A549 (cell line): Measurements from ENCODE around the gene CCDC183. TPM values are rescaled to one million over a fixed set of nuclear protein-coding genes. Genes with fewer than 3 reads are reported as not detected.

Experiments
- ATAC-seq, 2 experiments: fragments of 200-7000 bp in 1 of 2; fragments of >200 bp in 1 of 2; cut with Nextera tagmentation in 1 of 2; cut with Tn5 transposase in 1 of 2; 3 replicates each; pipeline versions ENCODE4 v1.8.0 to v1.9.1; 2018 to 2020; ENCODE audit warnings: mild to moderate bottlenecking in 1 of 2, moderate library complexity in 1 of 2
- CTCF ChIA-PET: fragments of 300-600 bp; sonication (Branson Sonifier 250); formaldehyde crosslinking; extraction: SDS; loops from one replicate; lab custom pipeline; 2021; ENCODE audit warnings: antibody characterized with exemption, inconsistent platforms; lab: Yijun Ruan, JAX
- POLR2A ChIA-PET: fragments of 350-600 bp; formaldehyde crosslinking; extraction: SDS; loops from one replicate; lab custom pipeline; 2021; ENCODE audit warnings: antibody characterized with exemption, inconsistent platforms; lab: Yijun Ruan, JAX
- DNase-seq, 2 experiments: peaks; one replicate each; pipeline versions ENCODE4 v3.0.0 to v3.0.0-alpha.2; 2011 to 2016; ENCODE audit warnings: low read depth in 1 of 2, low spot score in 1 of 2
- FAIRE-seq: peaks from 2 replicates; lab custom pipeline; 2011; peaks lifted over from hg19 to GRCh38; lab: Jason Lieb, UNC
- H3K27ac ChIP-seq, 2 experiments: fragments of >200 bp; sonication (Bioruptor Twin); formaldehyde crosslinking; 3 replicates each; pipeline ENCODE4 v1.5.1; 2016 to 2017
- H3K4me1 ChIP-seq: fragments of >200 bp; sonication (Bioruptor Twin); formaldehyde crosslinking; 3 replicates; pipeline ENCODE4 v1.6.1; 2016
- H3K4me2 ChIP-seq: fragments of >200 bp; sonication (Bioruptor Twin); formaldehyde crosslinking; 3 replicates; pipeline ENCODE4 v1.6.1; 2016
- H3K4me3 ChIP-seq: fragments of >200 bp; sonication (Bioruptor Twin); formaldehyde crosslinking; 3 replicates; pipeline ENCODE4 v1.5.1; 2016
- H3K9me3 ChIP-seq: fragments of >200 bp; sonication (Bioruptor Twin); formaldehyde crosslinking; 3 replicates; pipeline ENCODE4 v1.6.1; 2016
- BHLHE40 ChIP-seq: IDR thresholded peaks from 2 replicates; pipeline ENCODE4 v1.6.1; 2012; ENCODE audit warnings: low read depth, low read length, inconsistent platforms
- CBX2 ChIP-seq: fragments of 200-600 bp; sonication (generic); IDR thresholded peaks from 2 replicates; pipeline ENCODE4 v1.6.1; 2016; ENCODE audit warnings: low read depth, mild to moderate bottlenecking, borderline replicate concordance
- FOSB ChIP-seq: fragments of 250-450 bp; sonication (Bioruptor Pico); IDR thresholded peaks from 2 replicates; pipeline ENCODE4 v1.5.0; 2020; ENCODE audit warnings: mild to moderate bottlenecking, moderate library complexity
- FOSL2 ChIP-seq, 2 experiments: fragments of 450-650 bp in 1 of 2; fragments of >200 bp in 1 of 2; sonication (Bioruptor Twin) in 1 of 2; formaldehyde crosslinking; IDR thresholded peaks; 2 replicates each; pipeline versions ENCODE4 v1.5.0 to v1.6.1; 2016 to 2020; ENCODE audit warnings: mild to moderate bottlenecking in 1 of 2, moderate library complexity in 1 of 2
- FOXS1 ChIP-seq: fragments of 250-450 bp; sonication (Bioruptor Pico); IDR thresholded peaks from 2 replicates; pipeline ENCODE4 v1.5.0; 2020; ENCODE audit warnings: mild to moderate bottlenecking, moderate library complexity
- HDAC2 ChIP-seq: fragments of 200-600 bp; sonication (generic); IDR thresholded peaks from 2 replicates; pipeline ENCODE4 v1.6.1; 2016
- HOXB5 ChIP-seq: fragments of 250-450 bp; sonication (Bioruptor Pico); IDR thresholded peaks from 2 replicates; pipeline ENCODE4 v1.5.0; 2020; ENCODE audit warnings: mild to moderate bottlenecking, moderate library complexity
- JUN ChIP-seq, 2 experiments: fragments of >200 bp; sonication (Bioruptor Twin); formaldehyde crosslinking; IDR thresholded peaks; 2 replicates in 1 of 2; 3 replicates in 1 of 2; pipeline ENCODE4 v1.6.1; 2016 to 2017
- JUNB ChIP-seq: fragments of >200 bp; sonication (Bioruptor Twin); formaldehyde crosslinking; IDR thresholded peaks from 2 replicates; pipeline ENCODE4 v1.6.1; 2016
- MAFK ChIP-seq: fragments of 450-650 bp; IDR thresholded peaks from 2 replicates; pipeline ENCODE4 v1.6.1; 2014; ENCODE audit not compliant: partially characterized antibody
- NFE2L2 ChIP-seq: fragments of 150-350 bp; conservative IDR thresholded peaks from 2 replicates; pipeline ENCODE4 v1.6.1; 2014; ENCODE audit warnings: low read length
- PHF8 ChIP-seq: fragments of 200-600 bp; sonication (generic); IDR thresholded peaks from 2 replicates; pipeline ENCODE4 v1.6.1; 2016; ENCODE audit warnings: low read depth, mild to moderate bottlenecking, antibody characterized with exemption, moderate library complexity, borderline replicate concordance
- POLR2AphosphoS2 ChIP-seq: conservative IDR thresholded peaks from 2 replicates; pipeline ENCODE4 v1.6.1; 2012; ENCODE audit warnings: low read length, improper control_type of control experiment, inconsistent platforms
- RAD21 ChIP-seq, 2 experiments: fragments of >200 bp in 1 of 2; sonication (Bioruptor Twin) in 1 of 2; formaldehyde crosslinking in 1 of 2; IDR thresholded peaks in 1 of 2; conservative IDR thresholded peaks in 1 of 2; 2 replicates in 1 of 2; 3 replicates in 1 of 2; pipeline ENCODE4 v1.6.1; 2012 to 2018; ENCODE audit warnings: inconsistent platforms in 1 of 2
- RARB ChIP-seq: fragments of 250-450 bp; sonication (Bioruptor Pico); IDR thresholded peaks from 2 replicates; pipeline ENCODE4 v1.8.0; 2021; ENCODE audit warnings: mild to moderate bottlenecking, moderate library complexity
- ZSCAN20 ChIP-seq: fragments of 250-450 bp; sonication (Bioruptor Pico); IDR thresholded peaks from 2 replicates; pipeline ENCODE4 v1.8.0; 2022; ENCODE audit warnings: mild to moderate bottlenecking, moderate library complexity
- WGBS: methylation state at CpG from one replicate; pipeline ENCODE4 v1.1.6; 2017; ENCODE audit errors: missing lambda C conversion rate; 5-methylcytosine and 5-hydroxymethylcytosine counted together
- polyA plus RNA-seq, 4 experiments: library from polyadenylated mRNA; depleted of rRNA in 3 of 4; stranded (reverse); fragments of >200 nt; fragmentation: RNase III in 1 of 4; extraction: RNeasy Plus Mini Kit Qiagen cat#74134 plus additional on column Dnase treatment in 1 of 4; gene quantifications; 2 replicates in 3 of 4; 3 replicates in 1 of 4; pipeline ENCODE4 v1.2.3, GENCODE V29; 2011 to 2017
- TF ChIP-seq, protein P1 (sequence below): fragments of 250-450 bp; sonication (Bioruptor Pico); IDR thresholded peaks from 2 replicates; pipeline ENCODE4 v1.5.0; 2021; ENCODE audit warnings: mild to moderate bottlenecking, moderate library complexity, borderline replicate concordance
- TF ChIP-seq, protein P2 (sequence below): fragments of 250-450 bp; sonication (Bioruptor Pico); IDR thresholded peaks from 2 replicates; pipeline ENCODE4 v1.5.0; 2020; ENCODE audit warnings: low read depth, mild to moderate bottlenecking, moderate library complexity
- TF ChIP-seq, protein P3 (sequence below): fragments of 450-650 bp; IDR thresholded peaks from 2 replicates; pipeline ENCODE4 v1.6.1; 2014; ENCODE audit warnings: antibody characterized with exemption
- TF ChIP-seq, protein P4 (sequence below): fragments of 150-350 bp; IDR thresholded peaks from 2 replicates; pipeline ENCODE4 v1.6.1; 2014; ENCODE audit warnings: low read depth, mild to moderate bottlenecking, low read length

Gene CCDC183
- polyA plus RNA-seq, 2 of the 4 experiments (the other 2 are of a cell fraction): 0.90 to 1.4 TPM

DNA sequence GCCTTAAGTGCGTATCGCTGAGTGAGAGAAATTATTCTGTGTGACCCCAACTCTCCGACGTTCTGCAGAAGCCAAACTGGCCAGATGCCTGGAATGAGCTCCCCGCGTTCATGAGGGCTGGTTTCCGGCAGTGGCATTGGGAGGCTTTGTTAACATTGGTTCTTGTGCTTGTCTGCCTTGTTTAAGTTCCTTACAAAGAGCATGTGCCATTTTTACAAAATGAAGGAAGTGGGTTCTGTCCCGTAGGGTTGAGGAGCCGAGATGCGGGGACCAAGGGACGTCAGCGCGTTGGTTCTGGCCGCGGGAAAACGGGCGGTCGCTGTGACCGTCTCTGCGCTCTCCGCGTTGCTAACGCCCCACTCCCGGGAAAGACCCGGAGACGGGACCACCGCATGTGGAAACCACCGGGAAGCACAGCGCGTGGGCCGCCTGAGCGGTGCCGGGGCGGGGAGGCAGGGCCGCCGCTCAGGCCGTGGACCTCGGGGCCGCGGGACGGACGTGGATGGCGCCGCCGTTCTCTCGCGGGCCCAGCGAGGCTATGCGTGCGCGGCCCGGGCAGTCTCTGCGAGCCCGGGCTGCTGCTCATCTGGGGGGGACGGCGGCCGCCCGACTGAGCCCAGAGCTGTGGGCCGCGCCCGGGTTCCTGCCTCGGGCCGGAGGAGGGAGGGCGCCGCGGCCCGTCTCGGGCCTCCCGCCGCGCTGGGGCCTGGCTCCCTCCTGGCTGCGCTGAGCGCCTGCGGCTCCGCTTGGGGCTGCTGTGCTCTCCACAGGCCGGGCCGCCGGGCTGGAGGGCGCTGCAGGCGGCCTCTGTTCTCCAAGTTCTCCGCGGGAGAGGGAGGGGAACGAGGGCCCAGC, 25.1 kb downstream of the CCDC183 start:
- no peak overlapping the region for H3K27ac ChIP-seq
- H3K4me1 ChIP-seq: no peaks in the 10 kb centered on the region
- H3K4me3 ChIP-seq: no peak overlapping the region
- no peak for TF ChIP-seq HOXB5 (CRISPR knock-in tag)
- no peak for TF ChIP-seq CBX2
- TF ChIP-seq JUNB: no peak
- TF ChIP-seq, protein P1, sequence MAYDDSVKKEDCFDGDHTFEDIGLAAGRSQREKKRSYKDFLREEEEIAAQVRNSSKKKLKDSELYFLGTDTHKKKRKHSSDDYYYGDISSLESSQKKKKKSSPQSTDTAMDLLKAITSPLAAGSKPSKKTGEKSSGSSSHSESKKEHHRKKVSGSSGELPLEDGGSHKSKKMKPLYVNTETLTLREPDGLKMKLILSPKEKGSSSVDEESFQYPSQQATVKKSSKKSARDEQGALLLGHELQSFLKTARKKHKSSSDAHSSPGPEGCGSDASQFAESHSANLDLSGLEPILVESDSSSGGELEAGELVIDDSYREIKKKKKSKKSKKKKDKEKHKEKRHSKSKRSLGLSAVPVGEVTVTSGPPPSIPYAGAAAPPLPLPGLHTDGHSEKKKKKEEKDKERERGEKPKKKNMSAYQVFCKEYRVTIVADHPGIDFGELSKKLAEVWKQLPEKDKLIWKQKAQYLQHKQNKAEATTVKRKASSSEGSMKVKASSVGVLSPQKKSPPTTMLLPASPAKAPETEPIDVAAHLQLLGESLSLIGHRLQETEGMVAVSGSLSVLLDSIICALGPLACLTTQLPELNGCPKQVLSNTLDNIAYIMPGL (CRISPR knock-in tag): no peak
- no peak for TF ChIP-seq NFE2L2
- TF ChIP-seq, protein P2, sequence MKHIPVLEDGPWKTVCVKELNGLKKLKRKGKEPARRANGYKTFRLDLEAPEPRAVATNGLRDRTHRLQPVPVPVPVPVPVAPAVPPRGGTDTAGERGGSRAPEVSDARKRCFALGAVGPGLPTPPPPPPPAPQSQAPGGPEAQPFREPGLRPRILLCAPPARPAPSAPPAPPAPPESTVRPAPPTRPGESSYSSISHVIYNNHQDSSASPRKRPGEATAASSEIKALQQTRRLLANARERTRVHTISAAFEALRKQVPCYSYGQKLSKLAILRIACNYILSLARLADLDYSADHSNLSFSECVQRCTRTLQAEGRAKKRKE (CRISPR knock-in tag): no peak
- no peak for TF ChIP-seq JUN (IDR thresholded peaks at IDR 0.05)
- TF ChIP-seq RAD21 (conservative IDR thresholded peaks at IDR 0.05 in 1 of 2, IDR thresholded peaks at IDR 0.05 in 1 of 2): no peak
- no peak for TF ChIP-seq ZSCAN20
- TF ChIP-seq RARB (CRISPR knock-in tag): no peak
- TF ChIP-seq, protein P3, sequence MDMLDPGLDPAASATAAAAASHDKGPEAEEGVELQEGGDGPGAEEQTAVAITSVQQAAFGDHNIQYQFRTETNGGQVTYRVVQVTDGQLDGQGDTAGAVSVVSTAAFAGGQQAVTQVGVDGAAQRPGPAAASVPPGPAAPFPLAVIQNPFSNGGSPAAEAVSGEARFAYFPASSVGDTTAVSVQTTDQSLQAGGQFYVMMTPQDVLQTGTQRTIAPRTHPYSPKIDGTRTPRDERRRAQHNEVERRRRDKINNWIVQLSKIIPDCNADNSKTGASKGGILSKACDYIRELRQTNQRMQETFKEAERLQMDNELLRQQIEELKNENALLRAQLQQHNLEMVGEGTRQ: no peak
- WGBS: 95% methylated on average over 59 of the region's 83 CpGs
- DNase-seq: no peak
- no peak for ATAC-seq
- H3K4me2 ChIP-seq: no peak overlapping the region
- FAIRE-seq: no peak
- CTCF ChIA-PET: interaction anchor here (0.7 to 6.5 kb wide), 7 partner anchors 9 to 214 kb away, joined by 3 to 44 read pairs (median 4); partner anchors contain the start of genes AJM1, RABL6 and TMEM141
- POLR2A ChIA-PET: no interaction called here
- H3K9me3 ChIP-seq: no peaks in the 10 kb centered on the region

DNA sequence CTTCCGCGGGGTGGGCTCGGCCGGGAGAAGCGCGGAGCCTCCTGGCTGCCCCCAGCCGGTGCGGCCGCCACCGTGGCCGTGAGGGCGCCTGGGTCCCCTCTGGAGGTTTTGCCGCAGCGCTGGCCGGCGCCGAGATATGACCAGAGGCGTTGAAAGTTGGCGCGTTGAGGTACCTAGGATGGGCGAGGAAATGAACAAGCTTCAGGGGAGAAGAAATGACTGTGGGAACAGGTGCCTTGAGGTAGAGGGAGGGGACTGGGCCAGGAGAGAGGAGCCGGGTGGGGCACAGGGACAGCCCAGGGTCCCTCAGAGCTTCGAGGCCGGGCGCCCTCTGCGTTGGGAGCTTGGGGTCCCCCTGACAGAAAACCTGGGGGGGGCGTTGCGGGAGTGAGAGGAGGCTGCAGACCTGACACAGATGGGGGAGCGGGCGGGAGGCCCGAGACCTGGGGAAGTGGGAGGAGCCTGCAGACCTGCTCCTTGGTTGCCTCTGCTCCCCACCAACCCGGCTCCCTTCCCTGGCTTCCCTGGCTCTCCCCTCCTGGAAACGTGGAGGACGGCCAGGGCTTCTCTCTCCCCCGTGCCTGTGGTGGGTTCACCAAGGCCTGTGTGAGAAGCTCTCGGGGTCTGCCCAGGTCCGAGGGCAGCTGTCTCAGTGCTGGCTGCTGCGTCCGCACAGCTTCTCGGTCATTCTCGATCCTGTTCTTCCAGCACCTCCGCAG, 25.8 kb downstream of the CCDC183 start:
- POLR2A ChIA-PET: no interaction called here
- ATAC-seq: no peak
- no peak overlapping the region for H3K27ac ChIP-seq

DNA sequence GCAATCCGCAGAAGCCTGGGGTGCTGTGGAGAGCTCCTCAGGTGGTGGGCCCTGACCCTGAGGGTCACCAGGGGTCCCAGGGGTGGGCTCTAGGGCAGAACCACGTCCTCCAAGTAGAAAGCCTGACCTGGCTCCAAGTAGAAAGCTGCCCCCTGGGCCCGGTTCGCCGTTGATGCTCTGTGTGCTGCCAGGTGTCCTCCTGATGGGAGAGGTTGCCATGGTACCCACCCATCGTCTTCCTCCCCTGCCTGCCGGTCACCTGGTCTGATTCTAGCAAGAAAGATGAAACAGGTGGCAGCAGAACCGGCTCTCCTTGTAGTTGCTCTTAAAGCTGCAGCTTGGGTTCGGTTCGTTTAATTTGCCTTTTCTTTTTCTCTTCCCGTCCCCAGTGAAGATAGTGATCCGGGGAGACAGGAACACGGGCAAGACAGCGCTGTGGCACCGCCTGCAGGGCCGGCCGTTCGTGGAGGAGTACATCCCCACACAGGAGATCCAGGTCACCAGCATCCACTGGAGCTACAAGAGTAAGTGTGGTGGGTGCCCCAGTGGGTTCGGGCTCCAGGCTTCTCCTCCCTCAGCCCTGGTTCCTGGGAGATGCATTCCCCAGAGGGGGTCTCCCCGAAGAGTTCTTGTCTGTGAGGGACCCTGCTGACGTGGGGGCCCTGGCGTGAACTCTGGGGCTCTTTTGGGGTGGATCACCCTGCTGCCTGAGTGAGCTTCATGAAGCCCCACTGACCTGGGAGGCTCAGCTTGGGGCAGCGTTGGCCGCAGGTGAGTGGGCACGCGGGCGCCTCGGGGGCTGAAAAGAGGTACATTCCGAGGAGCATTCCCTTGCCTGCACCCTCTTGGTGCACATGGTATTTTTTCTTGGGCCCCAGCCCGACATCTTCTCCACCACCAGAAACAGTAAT, 27.3 kb downstream of the CCDC183 start:
- Histone ChIP-seq H3K4me2 (no peak overlapping the region), H3K4me3 (no peak overlapping the region), H3K9me3 (no peaks in the 10 kb centered on the region)
- POLR2A ChIA-PET: no interaction called here
- no peak for FAIRE-seq
- DNase-seq: no peak
- CTCF ChIA-PET: interaction anchor here (0.8 to 6.5 kb wide), 8 partner anchors 8 to 206 kb away, joined by 3 to 44 read pairs (median 4); partner anchors contain the start of gene AJM1
- 87% methylated on average over 28 of the region's 30 CpGs for WGBS
- no peak for TF ChIP-seq PHF8
- no peak for TF ChIP-seq FOSB (CRISPR knock-in tag)
- no peak for TF ChIP-seq MAFK
- TF ChIP-seq, protein P3: no peak
- TF ChIP-seq FOSL2 (IDR thresholded peaks at IDR 0.05): no peak
- TF ChIP-seq FOSL2 (CRISPR knock-in tag; IDR thresholded peaks at IDR 0.05): no peak
- TF ChIP-seq, protein P4, sequence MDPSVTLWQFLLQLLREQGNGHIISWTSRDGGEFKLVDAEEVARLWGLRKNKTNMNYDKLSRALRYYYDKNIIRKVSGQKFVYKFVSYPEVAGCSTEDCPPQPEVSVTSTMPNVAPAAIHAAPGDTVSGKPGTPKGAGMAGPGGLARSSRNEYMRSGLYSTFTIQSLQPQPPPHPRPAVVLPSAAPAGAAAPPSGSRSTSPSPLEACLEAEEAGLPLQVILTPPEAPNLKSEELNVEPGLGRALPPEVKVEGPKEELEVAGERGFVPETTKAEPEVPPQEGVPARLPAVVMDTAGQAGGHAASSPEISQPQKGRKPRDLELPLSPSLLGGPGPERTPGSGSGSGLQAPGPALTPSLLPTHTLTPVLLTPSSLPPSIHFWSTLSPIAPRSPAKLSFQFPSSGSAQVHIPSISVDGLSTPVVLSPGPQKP: no peak
- no peak for TF ChIP-seq FOXS1 (CRISPR knock-in tag)
- TF ChIP-seq POLR2AphosphoS2: no peak
- TF ChIP-seq, all 56 proteins: peak for 0
- Histone ChIP-seq H3K27ac (no peak overlapping the region), H3K4me1 (no peaks in the 10 kb centered on the region)
- ATAC-seq: no peak

More for the DNA sequence above, 25.8 kb downstream of the CCDC183 start:
- 95% methylated on average over 40 of the region's 42 CpGs for WGBS
- CTCF ChIA-PET: interaction anchor here (0.6 to 6.5 kb wide), 7 partner anchors 9 to 207 kb away, joined by 3 to 44 read pairs (median 3); partner anchors contain the start of genes AJM1 and RABL6
- no peak for FAIRE-seq
- H3K4me3 ChIP-seq: no peak overlapping the region
- no peak for DNase-seq
- no peaks in the 10 kb centered on the region for H3K4me1 ChIP-seq
- no peak for TF ChIP-seq HDAC2
- TF ChIP-seq BHLHE40: no peak
- no peak for TF ChIP-seq MAFK
- H3K9me3 ChIP-seq: no peaks in the 10 kb centered on the region
- H3K4me2 ChIP-seq: no peak overlapping the region
